A673 (cell line): ENCODE results near the gene ROBO2.

Source experiments
- CTCF ChIP-seq: fragments of 300-800, 200-600 bp; sonication (generic); conservative IDR thresholded peaks from 2 replicates; pipeline ENCODE4 v1.5.1; 2017; ENCODE audit warnings: low read depth, mild to moderate bottlenecking, antibody characterized with exemption, low read length, moderate library complexity, mixed read lengths
- EZH2 ChIP-seq: fragments of 200-600 bp; sonication (generic); IDR thresholded peaks from 2 replicates; pipeline ENCODE4 v1.6.1; 2017; ENCODE audit warnings: borderline replicate concordance, low read depth, mild to moderate bottlenecking, mixed read lengths, antibody characterized with exemption, low read length; ENCODE audit not compliant: poor library complexity, severe bottlenecking

- no peak for TF ChIP-seq CTCF
- TF ChIP-seq EZH2 = no peak
These were observed 317 bp downstream of the ROBO2 start for GRCh38 chr3:77040216-77040615.
